ENCODE data around the gene WNK4. TPM values are rescaled to one million over a fixed set of nuclear protein-coding genes. Genes with fewer than 3 reads are reported as not detected.

WNK4 gene
- total and polyA plus RNA-seq, 9 of the 15 experiments (the other 6 are each of a cell fraction or from before 2014, with no cell fraction given) = 0.32 to 25.8 (median 4.5) TPM

DNA sequence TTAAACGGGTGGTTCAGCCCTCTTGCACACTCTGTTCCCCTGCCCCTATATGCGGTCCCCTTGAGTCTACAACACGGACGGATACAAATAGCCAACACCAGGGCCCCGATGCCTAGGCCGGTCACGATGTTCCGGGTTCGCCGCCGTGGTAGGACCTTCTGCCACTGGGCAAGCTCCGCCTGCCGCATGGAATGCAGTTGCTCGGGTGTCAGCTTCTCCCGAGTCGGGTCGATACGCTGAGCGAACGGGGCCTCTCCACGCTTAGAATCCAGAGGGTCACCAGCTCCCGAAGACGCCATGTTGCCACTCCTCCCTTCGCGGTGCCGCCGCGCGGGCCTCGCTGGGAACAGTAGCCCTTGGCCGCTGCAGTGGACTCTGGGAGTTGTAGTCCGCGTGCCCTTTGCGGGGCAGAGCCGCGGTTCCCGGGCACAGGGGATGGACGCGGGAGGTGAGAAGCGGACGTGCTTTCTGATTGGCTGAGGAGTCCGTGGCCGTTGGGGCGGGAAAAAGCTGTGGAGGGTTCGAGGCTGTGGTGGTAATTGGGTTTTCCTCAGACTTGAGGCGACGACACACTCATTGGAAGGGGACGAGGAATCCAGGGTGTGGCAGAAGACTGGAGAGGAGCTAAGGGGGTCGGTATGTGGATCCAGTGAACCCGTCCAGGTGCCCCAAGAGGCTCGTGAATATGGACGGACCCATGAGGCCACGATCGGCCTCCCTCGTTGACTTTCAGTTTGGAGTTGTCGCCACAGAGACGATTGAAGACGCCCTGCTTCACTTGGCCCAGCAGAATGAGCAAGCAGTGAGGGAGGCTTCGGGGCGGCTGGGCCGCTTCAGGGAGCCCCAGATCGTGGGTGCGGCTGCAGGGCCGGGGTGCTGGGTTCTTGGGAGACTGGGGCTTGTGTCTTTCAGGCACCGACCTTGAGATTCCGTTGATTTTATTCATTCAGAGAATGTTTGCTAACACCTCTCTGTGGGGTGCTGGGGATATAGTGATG lies 18.3 kb downstream of the WNK4 start, which contains the start of the genes CNTD1 and COA3 (continued):
- peak in 1 of 2 experiments; percentile 42; a peak in 1 of 4 replicates for TF ChIP-seq KDM4B (IDR thresholded peaks at IDR 0.05; ENCODE audit: borderline replicate concordance in 2 of 2, low read depth in 1 of 2)
- TF ChIP-seq, protein P1, sequence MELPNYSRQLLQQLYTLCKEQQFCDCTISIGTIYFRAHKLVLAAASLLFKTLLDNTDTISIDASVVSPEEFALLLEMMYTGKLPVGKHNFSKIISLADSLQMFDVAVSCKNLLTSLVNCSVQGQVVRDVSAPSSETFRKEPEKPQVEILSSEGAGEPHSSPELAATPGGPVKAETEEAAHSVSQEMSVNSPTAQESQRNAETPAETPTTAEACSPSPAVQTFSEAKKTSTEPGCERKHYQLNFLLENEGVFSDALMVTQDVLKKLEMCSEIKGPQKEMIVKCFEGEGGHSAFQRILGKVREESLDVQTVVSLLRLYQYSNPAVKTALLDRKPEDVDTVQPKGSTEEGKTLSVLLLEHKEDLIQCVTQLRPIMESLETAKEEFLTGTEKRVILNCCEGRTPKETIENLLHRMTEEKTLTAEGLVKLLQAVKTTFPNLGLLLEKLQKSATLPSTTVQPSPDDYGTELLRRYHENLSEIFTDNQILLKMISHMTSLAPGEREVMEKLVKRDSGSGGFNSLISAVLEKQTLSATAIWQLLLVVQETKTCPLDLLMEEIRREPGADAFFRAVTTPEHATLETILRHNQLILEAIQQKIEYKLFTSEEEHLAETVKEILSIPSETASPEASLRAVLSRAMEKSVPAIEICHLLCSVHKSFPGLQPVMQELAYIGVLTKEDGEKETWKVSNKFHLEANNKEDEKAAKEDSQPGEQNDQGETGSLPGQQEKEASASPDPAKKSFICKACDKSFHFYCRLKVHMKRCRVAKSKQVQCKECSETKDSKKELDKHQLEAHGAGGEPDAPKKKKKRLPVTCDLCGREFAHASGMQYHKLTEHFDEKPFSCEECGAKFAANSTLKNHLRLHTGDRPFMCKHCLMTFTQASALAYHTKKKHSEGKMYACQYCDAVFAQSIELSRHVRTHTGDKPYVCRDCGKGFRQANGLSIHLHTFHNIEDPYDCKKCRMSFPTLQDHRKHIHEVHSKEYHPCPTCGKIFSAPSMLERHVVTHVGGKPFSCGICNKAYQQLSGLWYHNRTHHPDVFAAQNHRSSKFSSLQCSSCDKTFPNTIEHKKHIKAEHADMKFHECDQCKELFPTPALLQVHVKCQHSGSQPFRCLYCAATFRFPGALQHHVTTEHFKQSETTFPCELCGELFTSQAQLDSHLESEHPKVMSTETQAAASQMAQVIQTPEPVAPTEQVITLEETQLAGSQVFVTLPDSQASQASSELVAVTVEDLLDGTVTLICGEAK (IDR thresholded peaks at IDR 0.05) = 0 out of 2 replicates have a peak, but pooled peaks have one; percentile 21
- TF ChIP-seq, protein P1 (CRISPR knock-in tag; IDR thresholded peaks at IDR 0.05) = no peak
- TF ChIP-seq RFX5 (IDR thresholded peaks at IDR 0.05; ENCODE audit: low read depth, low read length) = no peak
- TF ChIP-seq ZKSCAN1 (IDR thresholded peaks at IDR 0.05; ENCODE audit: low read depth, low read length) = peak; percentile 48; the same call in 1 of the 2 replicates
- TF ChIP-seq NR2C2 (CRISPR knock-in tag; IDR thresholded peaks at IDR 0.05) = peak; percentile 50; the same call in 1 of the 2 replicates
- TF ChIP-seq NR2C2 (tag; IDR thresholded peaks at IDR 0.05) = peak; percentile 91
- peak in 1 of 2 experiments; percentile 95; a peak in 2 of 4 replicates for TF ChIP-seq HDAC1 (IDR thresholded peaks at IDR 0.05)
- TF ChIP-seq MYC (IDR thresholded peaks at IDR 0.05; ENCODE audit: low read depth, low read length) = peak; percentile 80
- TF ChIP-seq MYC (CRISPR knock-in tag; IDR thresholded peaks at IDR 0.05; ENCODE audit: borderline replicate concordance, low read depth) = no peak
- peak; percentile 79; the same call in 1 of the 2 replicates for TF ChIP-seq PHF8 (IDR thresholded peaks at IDR 0.05; ENCODE audit: borderline replicate concordance, low read length)
- peak; percentile 62 for TF ChIP-seq POLR2B (IDR thresholded peaks at IDR 0.05; ENCODE audit: low read depth, partially characterized antibody)

Measured in K562 (cell line).